ENCODE measurements around the gene ERP44.
"Not testable (repeated sequence)": the region's sequence is repeated elsewhere in the genome, so short reads cannot be mapped to it uniquely, and the experiment has no call there.

ERP44 gene

GRCh38 chr9:100098887-100099721 is at the start of gene ERP44, which contains the start of gene INVS:
TSS of gene ERP44 (minus strand) at chr9:100099000. CDS start at chr9:100098840, 160 bp downstream.
TSS of gene INVS (plus strand) at chr9:100099243. CDS start at chr9:100104522, 5,279 bp downstream.
- DNase-seq = peak; percentile 98

GRCh38 chr9:100145976-100146375 is 47.2 kb upstream of the ERP44 start:
- not testable (repeated sequence) for DNase-seq

- not testable (repeated sequence) for DNase-seq
Measured at GRCh38 chr9:100145167-100145934, 46.6 kb upstream of the ERP44 start.

GRCh38 chr9:100141862-100142261 is 43.1 kb upstream of the ERP44 start:
- not testable (repeated sequence) for DNase-seq

- DNase-seq = not testable (repeated sequence)
Measured at GRCh38 chr9:100140303-100140702, 41.5 kb upstream of the ERP44 start.

- DNase-seq = not testable (repeated sequence)
Measured at GRCh38 chr9:100136799-100137198, 38.0 kb upstream of the ERP44 start.

- no peak for DNase-seq
Measured at GRCh38 chr9:100134731-100135130, 35.9 kb upstream of the ERP44 start.

- DNase-seq = no peak
Measured at GRCh38 chr9:100131875-100132430, 33.2 kb upstream of the ERP44 start.

- DNase-seq = no peak
Measured at GRCh38 chr9:100131216-100131615, 32.4 kb upstream of the ERP44 start.

GRCh38 chr9:100129772-100130171 is 31.0 kb upstream of the ERP44 start:
- DNase-seq = no peak

- DNase-seq = no peak
Measured at GRCh38 chr9:100126423-100126822, 27.6 kb upstream of the ERP44 start.

GRCh38 chr9:100125910-100126309 is 27.1 kb upstream of the ERP44 start:
- no peak for DNase-seq

- no peak for DNase-seq
Measured at GRCh38 chr9:100125236-100125635, 26.4 kb upstream of the ERP44 start.

GRCh38 chr9:100120286-100120685 is 21.5 kb upstream of the ERP44 start:
- no peak for DNase-seq

GRCh38 chr9:100117316-100117715 is 18.5 kb upstream of the ERP44 start:
- no peak for DNase-seq

GRCh38 chr9:100112677-100113336 is 14.0 kb upstream of the ERP44 start:
- DNase-seq = no peak

GRCh38 chr9:100111235-100111634 is 12.4 kb upstream of the ERP44 start:
- DNase-seq = no peak

- DNase-seq = no peak
Measured at GRCh38 chr9:100108559-100108958, 9.8 kb upstream of the ERP44 start.

- no peak for DNase-seq
Measured at GRCh38 chr9:100106616-100107015, 7.8 kb upstream of the ERP44 start.

- no peak for DNase-seq
Measured at GRCh38 chr9:100105861-100106260, 7.1 kb upstream of the ERP44 start.

- DNase-seq = no peak
Measured at GRCh38 chr9:100104314-100104713, 5.5 kb upstream of the ERP44 start.

GRCh38 chr9:100101608-100102007 is 2.8 kb upstream of the ERP44 start:
- DNase-seq = no peak

GRCh38 chr9:100100146-100100667 is 1.4 kb upstream of the ERP44 start:
- no peak for DNase-seq

Data from CD4-positive, alpha-beta T cell treated with Interleukin-4 for 1 hour (primary cell).